H1 (cell line): ENCODE measurements around the gene SMG1. TPM values are rescaled to one million over a fixed set of nuclear protein-coding genes. Genes with fewer than 3 reads are reported as not detected.

Experiments used
- CTCF ChIA-PET: fragments of 300-600 bp; sonication (Branson Sonifier 250); formaldehyde crosslinking; loops from one replicate; lab custom pipeline; 2021; ENCODE audit not compliant: partially characterized antibody; lab: Charles Lee
- POLR2A ChIA-PET: fragments of 300-600 bp; sonication (Branson Sonifier 250); formaldehyde crosslinking; loops from one replicate; lab custom pipeline; 2021; ENCODE audit warnings: inconsistent platforms; ENCODE audit not compliant: partially characterized antibody; lab: Charles Lee
- DNase-seq, 2 experiments: peaks; one replicate each; pipeline versions ENCODE4 v3.0.0 to v3.0.0-alpha.2; 2010 to 2022; ENCODE audit warnings: low spot score in 2 of 2, low read depth in 1 of 2, mixed read lengths in 1 of 2
- FAIRE-seq: peaks from 2 replicates; lab custom pipeline; 2011; peaks lifted over from hg19 to GRCh38; lab: Jason Lieb, UNC
- H2AFZ ChIP-seq: 2 replicates; pipeline ENCODE4 v1.8.1; 2012; ENCODE audit warnings: low read length, inconsistent platforms
- H2AK5ac ChIP-seq: 2 replicates; pipeline ENCODE4 v1.6.1; 2013; ENCODE audit warnings: low read depth, low read length
- H2BK120ac ChIP-seq: replicated peaks from 2 replicates; pipeline ENCODE3; 2013; ENCODE audit warnings: low read depth, low read length, inconsistent platforms
- H2BK12ac ChIP-seq: 2 replicates; pipeline ENCODE4 v1.6.1; 2013; ENCODE audit warnings: low read depth, low read length
- H2BK15ac ChIP-seq: 2 replicates; pipeline ENCODE4 v1.6.1; 2013; ENCODE audit warnings: low read length
- H2BK20ac ChIP-seq: 2 replicates; pipeline ENCODE4 v1.6.1; 2013; ENCODE audit warnings: low read length
- H2BK5ac ChIP-seq: 2 replicates; pipeline ENCODE4 v1.6.1; 2013; ENCODE audit warnings: low read depth, low read length
- H3K14ac ChIP-seq: 2 replicates; pipeline ENCODE4 v1.6.1; 2013; ENCODE audit warnings: inconsistent platforms; ENCODE audit not compliant: insufficient read length
- H3K18ac ChIP-seq: 2 replicates; pipeline ENCODE4 v1.6.1; 2013; ENCODE audit warnings: low read length; ENCODE audit errors: extremely low read depth
- H3K23ac ChIP-seq: 2 replicates; pipeline ENCODE4 v1.6.1; 2013; ENCODE audit warnings: inconsistent platforms; ENCODE audit not compliant: insufficient read length
- H3K23me2 ChIP-seq: 2 replicates; pipeline ENCODE4 v1.6.1; 2013; ENCODE audit warnings: low read depth, low read length
- H3K27ac ChIP-seq: 2 replicates; pipeline ENCODE4 v1.6.1; 2011; ENCODE audit warnings: low read depth, low read length, inconsistent platforms
- H3K27me3 ChIP-seq, 4 experiments: replicated peaks in 1 of 4; 1 replicate in 1 of 4; 2 replicates in 3 of 4; pipeline versions ENCODE4 v1.6.1 to v1.8.1; 2011 to 2013; ENCODE audit warnings: low read length in 3 of 4, mild to moderate bottlenecking in 3 of 4, inconsistent platforms in 2 of 4, mixed read lengths in 2 of 4, moderate library complexity in 1 of 4; ENCODE audit not compliant: control insufficient read depth in 3 of 4, insufficient read depth in 3 of 4; ENCODE audit errors: extremely low read depth in 1 of 4
- H3K36me3 ChIP-seq, 4 experiments: 2 replicates each; pipeline versions ENCODE4 v1.6.1 to v1.8.1; 2011 to 2013; ENCODE audit warnings: mild to moderate bottlenecking in 4 of 4, low read length in 3 of 4, moderate library complexity in 2 of 4, control low read depth in 1 of 4, inconsistent platforms in 1 of 4; ENCODE audit not compliant: insufficient read depth in 4 of 4, control insufficient read depth in 2 of 4
- H3K4ac ChIP-seq: replicated peaks from 2 replicates; pipeline ENCODE3; 2013; ENCODE audit warnings: low read length, low read depth, mixed read lengths, inconsistent platforms; ENCODE audit not compliant: insufficient read length
- H3K4me1 ChIP-seq, 4 experiments: replicated peaks in 1 of 4; 1 replicate in 1 of 4; 2 replicates in 3 of 4; pipeline versions ENCODE4 v1.6.1 to v1.8.1; 2011 to 2013; ENCODE audit warnings: low read length in 3 of 4, inconsistent platforms in 2 of 4, mixed read lengths in 1 of 4; ENCODE audit not compliant: insufficient read depth in 4 of 4, control insufficient read depth in 3 of 4
- H3K4me2 ChIP-seq, 2 experiments: 2 replicates each; pipeline versions ENCODE4 v1.6.1 to v1.8.1; 2011 to 2013; ENCODE audit warnings: low read depth in 2 of 2, low read length in 2 of 2, control low read depth in 1 of 2, inconsistent platforms in 1 of 2, mild to moderate bottlenecking in 1 of 2; ENCODE audit not compliant: insufficient read depth in 1 of 2
- H3K4me3 ChIP-seq, 4 experiments: fragments of 200-600, 300-600 bp in 1 of 4; sonication (generic), shearing (Covaris generic), sonication (Bioruptor Twin) in 1 of 4; 2 replicates each; pipeline versions ENCODE4 v1.5.1 to v1.8.1; 2011 to 2016; ENCODE audit warnings: low read length in 4 of 4, low read depth in 3 of 4, control low read depth in 2 of 4, inconsistent platforms in 2 of 4, mild to moderate bottlenecking in 2 of 4, mixed read lengths in 1 of 4, moderate library complexity in 1 of 4; ENCODE audit not compliant: insufficient read depth in 2 of 4; ENCODE audit errors: extremely low read depth in 1 of 4
- H3K56ac ChIP-seq: replicated peaks from 2 replicates; pipeline ENCODE3; 2013; ENCODE audit warnings: low read depth, mild to moderate bottlenecking, mixed read lengths, low read length, inconsistent platforms; ENCODE audit not compliant: insufficient read length
- H3K79me1 ChIP-seq: 2 replicates; pipeline ENCODE4 v1.6.1; 2013; ENCODE audit warnings: low read depth, low read length, control low read depth
- H3K79me2 ChIP-seq, 2 experiments: 2 replicates each; pipeline versions ENCODE4 v1.6.1 to v1.8.1; 2012 to 2013; ENCODE audit warnings: low read length in 2 of 2, mild to moderate bottlenecking in 2 of 2, inconsistent platforms in 1 of 2; ENCODE audit not compliant: insufficient read depth in 2 of 2, control insufficient read depth in 1 of 2
- H3K9ac ChIP-seq, 4 experiments: replicated peaks in 1 of 4; 1 replicate in 1 of 4; 2 replicates in 3 of 4; pipeline versions ENCODE4 v1.6.1 to v1.8.1; 2011 to 2013; ENCODE audit warnings: low read depth in 3 of 4, low read length in 3 of 4, control low read depth in 2 of 4, mild to moderate bottlenecking in 2 of 4, moderate library complexity in 2 of 4, inconsistent platforms in 1 of 4; ENCODE audit errors: extremely low read depth in 1 of 4
- H3K9me3 ChIP-seq, 2 experiments: 2 replicates each; pipeline versions ENCODE4 v1.6.1 to v1.8.1; 2012 to 2013; ENCODE audit warnings: mild to moderate bottlenecking in 2 of 2, moderate library complexity in 2 of 2, control low read depth in 1 of 2, inconsistent platforms in 1 of 2, low read depth in 1 of 2, low read length in 1 of 2, mixed read lengths in 1 of 2; ENCODE audit not compliant: insufficient read depth in 2 of 2
- H4K20me1 ChIP-seq, 2 experiments: replicated peaks in 1 of 2; 2 replicates each; pipeline versions ENCODE3 to v1.8.1; 2011 to 2013; ENCODE audit warnings: inconsistent platforms in 2 of 2, low read length in 2 of 2, mild to moderate bottlenecking in 1 of 2; ENCODE audit not compliant: insufficient read depth in 2 of 2, control insufficient read depth in 1 of 2
- H4K5ac ChIP-seq: 2 replicates; pipeline ENCODE4 v1.6.1; 2013; ENCODE audit warnings: low read length, low read depth, mixed read lengths, inconsistent platforms; ENCODE audit not compliant: insufficient read length
- H4K8ac ChIP-seq: 2 replicates; pipeline ENCODE4 v1.8.0; 2013; ENCODE audit warnings: mild to moderate bottlenecking, moderate library complexity, low read length, inconsistent platforms; ENCODE audit not compliant: insufficient read depth; ENCODE audit errors: extremely low read depth
- H4K91ac ChIP-seq: replicated peaks from 2 replicates; pipeline ENCODE3; 2013; ENCODE audit warnings: low read length, mixed read lengths, inconsistent platforms; ENCODE audit not compliant: insufficient read length
- BACH1 ChIP-seq: IDR thresholded peaks from 2 replicates; pipeline ENCODE4 v1.6.1; 2012; ENCODE audit warnings: low read length, improper control_type of control experiment
- CHD2 ChIP-seq: IDR thresholded peaks from 2 replicates; pipeline ENCODE4 v1.6.1; 2012; ENCODE audit warnings: low read length, improper control_type of control experiment
- CREB1 ChIP-seq: IDR thresholded peaks from 2 replicates; pipeline ENCODE4 v1.6.1; 2012; ENCODE audit warnings: inconsistent platforms
- RAD21 ChIP-seq, 2 experiments: IDR thresholded peaks in 1 of 2; conservative IDR thresholded peaks in 1 of 2; 2 replicates each; pipeline ENCODE4 v1.6.1; 2011; ENCODE audit warnings: low read depth in 2 of 2, low read length in 2 of 2, improper control_type of control experiment in 1 of 2, inconsistent platforms in 1 of 2, mild to moderate bottlenecking in 1 of 2, moderate library complexity in 1 of 2
- TCF12 ChIP-seq: IDR thresholded peaks from 2 replicates; pipeline ENCODE4 v1.6.1; 2011; ENCODE audit warnings: low read depth, mild to moderate bottlenecking, low read length
- WGBS, 2 experiments: shearing (Covaris generic) in 1 of 2; methylation state at CpG; one replicate each; pipeline versions ENCODE4 v1.1.6 to v1.1.7; 2013 to 2015; ENCODE audit warnings: low lambda C conversion rate in 2 of 2, mixed read lengths in 2 of 2, inconsistent platforms in 1 of 2, low coverage in 1 of 2, missing lambda C conversion rate in 1 of 2; ENCODE audit not compliant: insufficient replicate concordance in 2 of 2, insufficient coverage in 1 of 2, insufficient read length in 1 of 2; ENCODE audit errors: extremely low coverage in 1 of 2, missing lambda C conversion rate in 1 of 2; 5-methylcytosine and 5-hydroxymethylcytosine counted together
- polyA plus RNA-seq, 7 experiments: library from polyadenylated mRNA; depleted of rRNA in 3 of 7; stranded (reverse) in 5 of 7; unstranded in 2 of 7; fragments of >200 nt in 5 of 7; fragments of 200-250 nt in 2 of 7; gene quantifications; 1 replicate in 5 of 7; 2 replicates in 1 of 7; 4 replicates in 1 of 7; pipeline versions ENCODE4 v1.2.1 to v1.2.3, GENCODE V29; 2011 to 2013; ENCODE audit warnings: missing spikeins in 2 of 7, mixed read lengths in 2 of 7
- total RNA-seq: library from RNA; stranded (reverse); fragmentation: NEBNext Ultra II Directional; extraction: Animal tissue kit (Norgen Biotek cat#: 25700); gene quantifications from 2 replicates; pipeline ENCODE4 v1.2.1, GENCODE V29; 2021
- TF ChIP-seq, protein P1 (sequence below), 3 experiments: IDR thresholded peaks; 1 replicate in 2 of 3; 2 replicates in 1 of 3; pipeline versions ENCODE4 v1.5.1 to v1.6.1; 2011; ENCODE audit warnings: low read length in 3 of 3, mild to moderate bottlenecking in 3 of 3, inconsistent platforms in 2 of 3, low read depth in 1 of 3, moderate library complexity in 1 of 3; ENCODE audit not compliant: insufficient read depth in 1 of 3; ENCODE audit errors: control extremely low read depth in 1 of 3

The SMG1 gene
- total and polyA plus RNA-seq, 2 of the 8 experiments (the other 6 are each of a cell fraction or from before 2014, with no cell fraction given) = 14.9 to 90.6 TPM

- Histone ChIP-seq H3K4me3 (peak overlapping the region in 1 of 4 experiments; percentile 47; a peak in 2 of 8 replicates), H3K23me2 (no peaks in the 10 kb centered on the region), H3K9ac (no peak overlapping the region), H3K36me3 (no peaks in the 10 kb centered on the region), H2BK120ac (no peak overlapping the region), H3K23ac (no peak overlapping the region), H3K56ac (no peak overlapping the region), H2BK5ac (no peak overlapping the region), H3K79me2 (no peaks in the 10 kb centered on the region), H2AFZ (no peak overlapping the region; the same call in 1 of the 2 replicates), H4K8ac (no peak overlapping the region), H3K4me2 (peak overlapping the region in 1 of 2 experiments; percentile 61; a peak in 3 of 4 replicates), H3K4ac (no peak overlapping the region), H3K4me1 (peaks cover 0 to 6% (median 0%) of the 10 kb centered on the region in 4 experiments; a peak in 1 of 7 replicates), H3K18ac (no peak overlapping the region), H3K27ac (no peak overlapping the region), H4K20me1 (no peaks in the 10 kb centered on the region), H2BK20ac (no peak overlapping the region), H3K9me3 (no peaks in the 10 kb centered on the region), H4K91ac (no peak overlapping the region), H4K5ac (no peak overlapping the region), H3K14ac (no peak overlapping the region), H3K27me3 (no peaks in the 10 kb centered on the region), H2BK12ac (no peak overlapping the region), H2BK15ac (no peak overlapping the region), H2AK5ac (no peak overlapping the region), H3K79me1 (no peaks in the 10 kb centered on the region; the same call in 1 of the 2 replicates)
- FAIRE-seq = no peak
- TF ChIP-seq RAD21 (IDR thresholded peaks at IDR 0.05 in 1 of 2, conservative IDR thresholded peaks at IDR 0.05 in 1 of 2; ENCODE audit: low read depth in 2 of 2, low read length in 2 of 2) = peak; percentile 87 to 91
- 0 out of 2 replicates have a peak, but pooled peaks have one; percentile 30 for TF ChIP-seq BACH1
- TF ChIP-seq CHD2 = no peak
- no peak for TF ChIP-seq CREB1
- TF ChIP-seq, protein P1, sequence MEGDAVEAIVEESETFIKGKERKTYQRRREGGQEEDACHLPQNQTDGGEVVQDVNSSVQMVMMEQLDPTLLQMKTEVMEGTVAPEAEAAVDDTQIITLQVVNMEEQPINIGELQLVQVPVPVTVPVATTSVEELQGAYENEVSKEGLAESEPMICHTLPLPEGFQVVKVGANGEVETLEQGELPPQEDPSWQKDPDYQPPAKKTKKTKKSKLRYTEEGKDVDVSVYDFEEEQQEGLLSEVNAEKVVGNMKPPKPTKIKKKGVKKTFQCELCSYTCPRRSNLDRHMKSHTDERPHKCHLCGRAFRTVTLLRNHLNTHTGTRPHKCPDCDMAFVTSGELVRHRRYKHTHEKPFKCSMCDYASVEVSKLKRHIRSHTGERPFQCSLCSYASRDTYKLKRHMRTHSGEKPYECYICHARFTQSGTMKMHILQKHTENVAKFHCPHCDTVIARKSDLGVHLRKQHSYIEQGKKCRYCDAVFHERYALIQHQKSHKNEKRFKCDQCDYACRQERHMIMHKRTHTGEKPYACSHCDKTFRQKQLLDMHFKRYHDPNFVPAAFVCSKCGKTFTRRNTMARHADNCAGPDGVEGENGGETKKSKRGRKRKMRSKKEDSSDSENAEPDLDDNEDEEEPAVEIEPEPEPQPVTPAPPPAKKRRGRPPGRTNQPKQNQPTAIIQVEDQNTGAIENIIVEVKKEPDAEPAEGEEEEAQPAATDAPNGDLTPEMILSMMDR (IDR thresholded peaks at IDR 0.05; ENCODE audit: control extremely low read depth in 1 of 3, insufficient read depth in 1 of 3, low read depth in 1 of 3, low read length in 3 of 3) = peak; percentile 81 to 91 (median 87)
- TF ChIP-seq TCF12 = 0 out of 2 replicates have a peak, but pooled peaks have one; percentile 7
- peak; percentile 54 to 96 for DNase-seq
- CTCF ChIA-PET = interaction anchor here (0.6 to 4.0 kb wide), 8 partner anchors 8 to 1378 kb away, joined by 3 to 19 read pairs (median 4); partner anchors contain the start of gene TMC7
- WGBS, 2 experiments = 34% methylated on average over 18 of the region's 18 CpGs; no CpG with 5 or more reads in 1 of the 2 experiments
- POLR2A ChIA-PET = interaction anchor here (0.6 to 1.1 kb wide), 2 partner anchors 169 to 179 kb away, joined by 3 read pairs; partner anchors contain the start of gene RPS15A
These were observed 43.0 kb upstream of the SMG1 start for GRCh38 chr16:18969050-18969854.
